Measurements from ENCODE around the gene FGD1. TPM values are rescaled to one million over a fixed set of nuclear protein-coding genes. Genes with fewer than 3 reads are reported as not detected.
"Not testable (repeated sequence)": the region's sequence is repeated elsewhere in the genome, so short reads cannot be mapped to it uniquely, and the experiment has no call there.

Gene FGD1
- total and polyA plus RNA-seq, 5 donors from 2014 or later: 0.76 to 1.0 (median 0.85) TPM; not detected in 1

DNA sequence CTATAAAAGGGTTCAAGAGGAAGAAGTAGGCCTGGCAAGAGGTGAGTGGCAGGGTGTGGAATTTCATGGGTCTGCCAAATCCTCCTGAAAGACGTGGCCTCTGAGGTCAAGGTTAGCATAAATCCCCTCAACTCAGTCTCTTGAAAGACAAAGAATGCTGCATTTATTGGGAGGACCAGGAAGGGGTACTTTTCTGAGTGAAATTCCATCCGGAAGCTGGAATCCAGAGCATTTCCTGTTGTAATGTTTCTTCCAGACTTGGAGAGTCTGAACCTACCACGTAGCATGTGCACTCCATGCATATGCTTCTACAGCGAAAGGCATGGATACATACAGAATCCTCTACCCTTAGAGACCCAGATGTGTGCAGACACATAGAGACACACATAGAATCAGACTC, 13.4 kb upstream of the FGD1 start:
- Histone ChIP-seq H3K27me3 (ENCODE audit: control insufficient read depth, insufficient read depth, low read length) (no peaks in the 10 kb centered on the region), H3K4me3 (ENCODE audit: low read depth, low read length) (no peak overlapping the region), H3K9me3 (ENCODE audit: control insufficient read depth in 2 of 2, low read length in 2 of 2) (no peaks in the 10 kb centered on the region), H3K36me3 (ENCODE audit: control insufficient read depth, insufficient read depth, low read length) (no peaks in the 10 kb centered on the region), H3K4me1 (ENCODE audit: control insufficient read depth, insufficient read depth, low read length, poor library complexity, severe bottlenecking) (no peaks in the 10 kb centered on the region), H3K27ac (ENCODE audit: insufficient read depth, low read length, poor library complexity, severe bottlenecking) (no peak overlapping the region)
- H3K4me1 Mint-ChIP-seq: no peaks in the 10 kb centered on the region
- H3K27ac Mint-ChIP-seq: no peak overlapping the region
- H3K36me3 Mint-ChIP-seq: no peaks in the 10 kb centered on the region
- DNase-seq (no peak), ATAC-seq (ENCODE audit: low read depth in 2 of 2) (no peak)
- H3K27me3 Mint-ChIP-seq: peaks cover 10% of the 10 kb centered on the region
- H3K9me3 Mint-ChIP-seq: peaks cover 0 to 4% (median 0%) of the 10 kb centered on the region in 7 donors
- no peak overlapping the region for H3K4me3 Mint-ChIP-seq

DNA sequence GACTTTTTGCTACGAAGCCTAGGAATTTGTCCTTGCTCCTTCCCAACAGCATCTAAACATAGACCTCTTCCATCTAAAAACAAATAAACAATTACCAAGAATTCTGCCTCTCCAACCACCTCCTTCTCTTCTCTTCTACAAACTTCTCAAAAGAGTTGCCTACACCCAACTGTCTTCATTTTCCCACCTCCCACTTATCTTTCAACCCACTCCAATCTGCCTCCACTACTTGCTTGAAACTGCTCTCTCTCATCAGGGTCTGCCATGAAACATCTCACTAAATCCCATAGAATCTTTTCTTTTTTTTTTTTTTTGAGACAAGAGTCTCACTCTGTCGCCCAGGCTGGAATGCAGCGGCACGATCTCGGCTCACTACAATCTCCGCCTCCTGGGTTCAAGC, 902 bp upstream of the FGD1 start:
- H3K36me3 ChIP-seq (ENCODE audit: control insufficient read depth, insufficient read depth, low read length): no peaks in the 10 kb centered on the region
- Mint-ChIP-seq H3K9me3 (peaks cover 0 to 3% (median 0%) of the 10 kb centered on the region in 7 donors), H3K27me3 (peaks cover 41% of the 10 kb centered on the region), H3K4me1 (peaks cover 0 to 3% (median 0%) of the 10 kb centered on the region in 4 donors), H3K36me3 (no peaks in the 10 kb centered on the region), H3K27ac (peak overlapping the region in 1 of 3 donors; percentile 32), H3K4me3 (peak overlapping the region; percentile 24 to 92 (median 76))
- H3K9me3 ChIP-seq (ENCODE audit: control insufficient read depth in 2 of 2, low read length in 2 of 2): no peaks in the 10 kb centered on the region
- ATAC-seq (ENCODE audit: low read depth in 2 of 2): no peak
- no peak overlapping the region for H3K4me3 ChIP-seq (ENCODE audit: low read depth, low read length)
- no peaks in the 10 kb centered on the region for H3K4me1 ChIP-seq (ENCODE audit: control insufficient read depth, insufficient read depth, low read length, poor library complexity, severe bottlenecking)
- H3K27me3 ChIP-seq (ENCODE audit: control insufficient read depth, insufficient read depth, low read length): no peaks in the 10 kb centered on the region
- no peak overlapping the region for H3K27ac ChIP-seq (ENCODE audit: insufficient read depth, low read length, poor library complexity, severe bottlenecking)
- no peak for DNase-seq

DNA sequence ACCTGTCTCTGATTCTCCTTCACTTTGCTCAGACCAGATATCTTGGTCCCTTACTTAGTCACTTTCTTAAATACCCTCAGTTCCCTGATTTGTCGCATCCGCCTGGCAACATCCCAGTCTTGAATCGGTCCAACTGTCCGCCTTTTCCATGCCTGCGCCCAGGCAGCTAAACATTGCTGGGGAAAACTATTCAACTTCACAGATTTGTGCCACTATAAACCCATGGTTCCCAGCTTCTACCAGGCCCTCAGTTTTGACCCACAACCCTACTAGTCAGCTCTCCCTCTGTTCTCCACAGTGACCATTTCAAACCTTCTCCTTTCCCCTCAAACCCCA, 451 bp upstream of the FGD1 start:
- Mint-ChIP-seq H3K27me3 (peaks cover 41% of the 10 kb centered on the region), H3K9me3 (peaks cover 0 to 3% (median 0%) of the 10 kb centered on the region in 7 donors), H3K4me1 (peaks cover 0 to 3% (median 0%) of the 10 kb centered on the region in 4 donors), H3K4me3 (peak overlapping the region; percentile 24 to 92 (median 76)), H3K27ac (no peak overlapping the region), H3K36me3 (no peaks in the 10 kb centered on the region)
- ATAC-seq (ENCODE audit: low read depth in 2 of 2): no peak
- no peak for DNase-seq
- Histone ChIP-seq H3K36me3 (ENCODE audit: control insufficient read depth, insufficient read depth, low read length) (no peaks in the 10 kb centered on the region), H3K4me3 (ENCODE audit: low read depth, low read length) (no peak overlapping the region), H3K4me1 (ENCODE audit: control insufficient read depth, insufficient read depth, low read length, poor library complexity, severe bottlenecking) (no peaks in the 10 kb centered on the region), H3K9me3 (ENCODE audit: control insufficient read depth in 2 of 2, low read length in 2 of 2) (no peaks in the 10 kb centered on the region), H3K27ac (ENCODE audit: insufficient read depth, low read length, poor library complexity, severe bottlenecking) (no peak overlapping the region), H3K27me3 (ENCODE audit: control insufficient read depth, insufficient read depth, low read length) (no peaks in the 10 kb centered on the region)

DNA sequence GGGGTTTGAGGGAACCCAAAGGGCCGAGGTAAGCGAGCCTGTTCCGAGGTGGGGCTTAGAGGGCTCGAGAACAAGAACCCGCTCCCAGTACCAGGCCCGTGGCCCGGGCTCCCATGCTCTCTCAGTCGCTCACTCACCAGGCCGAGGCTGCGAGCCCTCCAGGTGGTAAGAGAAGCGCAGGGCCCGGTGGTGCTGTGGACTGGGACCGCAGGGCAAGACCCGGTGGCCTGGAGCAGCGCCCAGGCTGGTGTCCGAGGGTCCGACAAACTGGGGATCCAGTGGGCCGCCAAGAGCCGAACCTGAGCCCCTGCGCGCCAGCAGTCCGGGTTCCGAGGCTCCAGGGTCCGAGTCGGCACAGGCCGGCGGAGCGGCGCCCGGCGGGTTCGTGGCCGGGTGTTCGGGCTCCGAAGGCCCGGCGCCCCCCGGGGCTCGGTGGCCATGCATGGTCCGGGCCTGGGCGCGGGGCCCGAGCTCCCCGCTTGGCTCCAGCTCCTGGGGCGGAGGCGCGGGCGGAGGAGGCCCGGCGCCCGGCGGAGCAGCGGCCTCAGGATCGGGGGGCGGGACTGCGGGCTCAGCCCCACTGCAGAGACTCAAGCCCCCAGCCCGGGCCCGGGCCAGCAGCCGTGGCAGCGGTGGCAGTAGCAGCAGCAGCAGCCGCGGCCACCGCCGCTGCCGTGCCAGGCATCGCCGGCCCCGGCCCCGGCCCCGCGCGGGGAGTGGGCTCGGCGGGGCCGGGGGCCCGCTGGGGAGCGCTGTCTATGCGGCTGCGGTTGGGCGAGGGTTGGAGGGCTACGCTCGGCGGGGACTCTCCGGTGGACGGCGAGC, 833 bp downstream of the FGD1 start:
- H3K36me3 Mint-ChIP-seq: no peaks in the 10 kb centered on the region
- H3K4me3 Mint-ChIP-seq: peak overlapping the region in 2 of 4 donors; percentile 49 to 71
- H3K27ac Mint-ChIP-seq: no peak overlapping the region
- H3K9me3 Mint-ChIP-seq: peaks cover 0 to 5% (median 0%) of the 10 kb centered on the region in 7 donors
- no peaks in the 10 kb centered on the region for H3K9me3 ChIP-seq (ENCODE audit: control insufficient read depth in 2 of 2, low read length in 2 of 2)
- H3K4me1 ChIP-seq (ENCODE audit: control insufficient read depth, insufficient read depth, low read length, poor library complexity, severe bottlenecking): no peaks in the 10 kb centered on the region
- H3K27ac ChIP-seq (ENCODE audit: insufficient read depth, low read length, poor library complexity, severe bottlenecking): no peak overlapping the region
- H3K27me3 Mint-ChIP-seq: peaks cover 37% of the 10 kb centered on the region
- no peaks in the 10 kb centered on the region for H3K36me3 ChIP-seq (ENCODE audit: control insufficient read depth, insufficient read depth, low read length)
- peaks cover 0 to 3% (median 0%) of the 10 kb centered on the region in 4 donors for H3K4me1 Mint-ChIP-seq
- ATAC-seq (ENCODE audit: low read depth in 2 of 2) (no peak), DNase-seq (no peak)
- H3K27me3 ChIP-seq (ENCODE audit: control insufficient read depth, insufficient read depth, low read length): no peaks in the 10 kb centered on the region
- no peak overlapping the region for H3K4me3 ChIP-seq (ENCODE audit: low read depth, low read length)

DNA sequence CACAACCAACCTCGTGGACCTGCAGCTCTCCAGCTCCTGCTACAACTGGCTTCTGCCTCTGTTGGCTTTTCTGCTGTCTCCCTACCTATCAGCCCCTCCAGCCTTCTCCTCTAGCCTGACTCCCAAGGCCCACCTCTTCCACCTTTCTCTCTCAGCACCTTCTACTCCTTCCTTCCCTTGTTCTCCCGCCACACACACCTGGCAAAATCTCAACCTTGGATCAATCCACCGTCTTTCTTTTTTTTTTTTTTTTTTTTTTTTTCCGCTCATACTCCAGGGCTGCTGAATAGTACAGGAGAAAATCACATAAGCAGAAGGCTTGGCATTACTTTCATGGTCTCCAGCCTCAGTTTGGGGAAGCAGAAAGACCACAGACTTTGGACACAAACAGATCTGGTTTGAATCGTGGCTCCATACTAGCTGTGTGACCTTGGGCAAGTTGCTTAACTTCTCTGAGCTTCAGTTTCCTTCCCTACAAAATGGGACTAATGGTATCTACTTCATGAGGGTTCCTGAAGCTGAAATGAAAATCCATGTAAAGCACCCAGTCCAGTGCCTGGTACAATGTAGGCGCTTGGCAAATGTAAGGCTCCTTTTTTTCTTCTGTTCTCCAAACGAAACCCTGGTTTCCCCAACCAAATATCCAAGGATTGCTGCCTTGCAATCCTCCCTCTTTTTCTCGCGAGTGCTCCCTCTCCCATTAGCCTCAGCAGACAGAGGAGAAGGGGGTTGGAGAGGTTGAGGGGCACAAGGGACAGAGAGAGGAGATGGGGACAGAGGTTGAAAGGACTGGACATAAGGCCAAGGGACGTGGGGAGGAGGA, 1.7 kb downstream of the FGD1 start:
- H3K36me3 ChIP-seq (ENCODE audit: control insufficient read depth, insufficient read depth, low read length): no peaks in the 10 kb centered on the region
- H3K9me3 ChIP-seq (ENCODE audit: control insufficient read depth in 2 of 2, low read length in 2 of 2): no peaks in the 10 kb centered on the region
- Mint-ChIP-seq H3K4me1 (peaks cover 0 to 3% (median 0%) of the 10 kb centered on the region in 4 donors), H3K27me3 (peaks cover 37% of the 10 kb centered on the region), H3K27ac (no peak overlapping the region), H3K36me3 (no peaks in the 10 kb centered on the region), H3K4me3 (peak overlapping the region in 2 of 4 donors; percentile 58 to 86), H3K9me3 (peaks cover 0 to 10% (median 2%) of the 10 kb centered on the region in 7 donors)
- H3K27me3 ChIP-seq (ENCODE audit: control insufficient read depth, insufficient read depth, low read length): no peaks in the 10 kb centered on the region
- no peak overlapping the region for H3K4me3 ChIP-seq (ENCODE audit: low read depth, low read length)
- DNase-seq (no peak), ATAC-seq (ENCODE audit: low read depth in 2 of 2) (no peak)
- H3K4me1 ChIP-seq (ENCODE audit: control insufficient read depth, insufficient read depth, low read length, poor library complexity, severe bottlenecking): no peaks in the 10 kb centered on the region
- no peak overlapping the region for H3K27ac ChIP-seq (ENCODE audit: insufficient read depth, low read length, poor library complexity, severe bottlenecking)

DNA sequence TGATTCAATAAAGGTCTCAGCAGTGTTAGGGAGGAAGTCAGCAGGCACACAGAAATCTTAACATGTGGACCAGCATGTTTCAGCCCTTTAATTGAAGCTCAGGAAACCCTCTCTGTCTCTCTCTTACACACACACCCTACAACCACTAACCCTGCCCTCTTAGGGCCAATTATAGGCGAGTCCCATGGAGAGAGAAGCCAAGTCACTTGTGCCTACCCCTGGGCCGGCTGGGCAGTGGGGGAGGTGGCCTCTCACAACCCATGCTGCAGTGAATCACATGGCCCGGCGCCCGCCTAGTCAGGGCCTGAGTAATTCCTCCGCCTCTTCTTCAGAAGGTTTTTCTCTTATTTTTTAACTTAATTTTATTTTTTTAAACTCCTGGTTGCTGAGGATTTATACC, 3.7 kb downstream of the FGD1 start:
- no peak overlapping the region for H3K4me3 ChIP-seq (ENCODE audit: low read depth, low read length)
- H3K36me3 ChIP-seq (ENCODE audit: control insufficient read depth, insufficient read depth, low read length): no peaks in the 10 kb centered on the region
- DNase-seq (no peak), ATAC-seq (ENCODE audit: low read depth in 2 of 2) (no peak)
- H3K27me3 ChIP-seq (ENCODE audit: control insufficient read depth, insufficient read depth, low read length): no peaks in the 10 kb centered on the region
- Mint-ChIP-seq H3K36me3 (no peaks in the 10 kb centered on the region), H3K27ac (no peak overlapping the region), H3K4me3 (peak overlapping the region in 1 of 4 donors; percentile 41), H3K9me3 (peaks cover 0 to 10% (median 0%) of the 10 kb centered on the region in 7 donors), H3K4me1 (peaks cover 0 to 3% (median 0%) of the 10 kb centered on the region in 4 donors), H3K27me3 (peaks cover 25% of the 10 kb centered on the region)
- no peaks in the 10 kb centered on the region for H3K9me3 ChIP-seq (ENCODE audit: control insufficient read depth in 2 of 2, low read length in 2 of 2)
- H3K27ac ChIP-seq (ENCODE audit: insufficient read depth, low read length, poor library complexity, severe bottlenecking): no peak overlapping the region
- no peaks in the 10 kb centered on the region for H3K4me1 ChIP-seq (ENCODE audit: control insufficient read depth, insufficient read depth, low read length, poor library complexity, severe bottlenecking)

DNA sequence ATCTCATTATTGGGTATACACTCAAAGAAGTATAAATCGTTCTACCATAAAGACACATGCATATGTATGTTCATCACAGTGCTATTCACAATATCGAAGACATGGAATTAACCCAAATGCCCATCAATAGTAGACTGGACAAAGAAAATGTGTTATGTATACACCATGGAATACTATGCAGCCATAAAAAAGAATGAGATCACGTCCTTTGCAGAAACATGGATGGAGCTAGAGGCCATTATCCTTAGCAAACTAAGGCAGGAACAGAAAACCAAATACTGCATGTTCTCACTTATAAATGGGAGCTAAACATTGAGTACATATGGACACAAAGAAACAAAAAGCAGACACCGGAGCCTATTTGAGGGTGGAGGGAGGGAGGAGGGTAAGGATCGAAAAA, 6.2 kb downstream of the FGD1 start:
- ATAC-seq (ENCODE audit: low read depth in 2 of 2); H3K4me1 ChIP-seq (ENCODE audit: control insufficient read depth, insufficient read depth, low read length, poor library complexity, severe bottlenecking); H3K4me3 Mint-ChIP-seq; DNase-seq; H3K9me3 Mint-ChIP-seq; H3K36me3 Mint-ChIP-seq; H3K27me3 ChIP-seq (ENCODE audit: control insufficient read depth, insufficient read depth, low read length); H3K4me3 ChIP-seq (ENCODE audit: low read depth, low read length); H3K36me3 ChIP-seq (ENCODE audit: control insufficient read depth, insufficient read depth, low read length); H3K27ac Mint-ChIP-seq; H3K4me1 Mint-ChIP-seq; H3K9me3 ChIP-seq (ENCODE audit: control insufficient read depth in 2 of 2, low read length in 2 of 2); H3K27ac ChIP-seq (ENCODE audit: insufficient read depth, low read length, poor library complexity, severe bottlenecking): not testable (repeated sequence)
- peaks cover 13% of the 10 kb centered on the region for H3K27me3 Mint-ChIP-seq
